Cardiac muscle cell (in vitro differentiated cells and primary cell): Measurements from ENCODE around the gene MYH9. TPM values are rescaled to one million over a fixed set of nuclear protein-coding genes. Genes with fewer than 3 reads are reported as not detected.
A peak's percentile ranks its signal among the peaks of the same experiment; 100 is the strongest.

Experiments
- DNase-seq, 2 donors: peaks; one replicate each; pipeline versions ENCODE4 v3.0.0 to v3.0.0-alpha.2; 2010 to 2017; ENCODE audit warnings: low read depth in 1 of 2, low spot score in 1 of 2
- H3K27ac ChIP-seq: fragments of 200-600 bp; sonication (generic); 2 replicates; pipeline ENCODE4 v1.5.1; 2016
- H3K27me3 ChIP-seq: fragments of 200-600 bp; sonication (generic); 2 replicates; pipeline ENCODE4 v1.6.0; 2016; ENCODE audit warnings: control low read depth
- H3K36me3 ChIP-seq: fragments of 200-600 bp; sonication (generic); 2 replicates; pipeline ENCODE4 v1.5.1; 2016; ENCODE audit warnings: control low read depth
- H3K4me1 ChIP-seq: fragments of 200-600 bp; sonication (generic); 2 replicates; pipeline ENCODE4 v1.8.1; 2017; ENCODE audit warnings: low read depth, mild to moderate bottlenecking, mixed run types
- H3K4me3 ChIP-seq: fragments of 200-600 bp; sonication (generic); 2 replicates; pipeline ENCODE4 v1.5.1; 2016; ENCODE audit warnings: mild to moderate bottlenecking
- H3K9me3 ChIP-seq: fragments of 200-600 bp; sonication (generic); 2 replicates; pipeline ENCODE4 v1.5.1; 2017; ENCODE audit warnings: low read depth, mild to moderate bottlenecking, control low read depth
- polyA plus RNA-seq: library from polyadenylated mRNA; unstranded; fragments of >200 nt; fragmentation: Nextera tagmentation; extraction: Ambion mirVana; gene quantifications from 2 replicates; pipeline ENCODE4 v1.2.1, GENCODE V29; 2016
- total RNA-seq: library from RNA; depleted of rRNA; stranded (reverse); fragments of >200 nt; gene quantifications from 2 replicates; pipeline ENCODE4 v1.2.3, GENCODE V29; 2016
- TF ChIP-seq, protein P1 (sequence below): IDR thresholded peaks from 2 replicates; pipeline ENCODE4 v1.5.1; 2012; ENCODE audit warnings: low read depth, mild to moderate bottlenecking, low read length

Gene MYH9
- total and polyA plus RNA-seq, 2 experiments from 2014 or later = 88.7 to 174 TPM

DNA sequence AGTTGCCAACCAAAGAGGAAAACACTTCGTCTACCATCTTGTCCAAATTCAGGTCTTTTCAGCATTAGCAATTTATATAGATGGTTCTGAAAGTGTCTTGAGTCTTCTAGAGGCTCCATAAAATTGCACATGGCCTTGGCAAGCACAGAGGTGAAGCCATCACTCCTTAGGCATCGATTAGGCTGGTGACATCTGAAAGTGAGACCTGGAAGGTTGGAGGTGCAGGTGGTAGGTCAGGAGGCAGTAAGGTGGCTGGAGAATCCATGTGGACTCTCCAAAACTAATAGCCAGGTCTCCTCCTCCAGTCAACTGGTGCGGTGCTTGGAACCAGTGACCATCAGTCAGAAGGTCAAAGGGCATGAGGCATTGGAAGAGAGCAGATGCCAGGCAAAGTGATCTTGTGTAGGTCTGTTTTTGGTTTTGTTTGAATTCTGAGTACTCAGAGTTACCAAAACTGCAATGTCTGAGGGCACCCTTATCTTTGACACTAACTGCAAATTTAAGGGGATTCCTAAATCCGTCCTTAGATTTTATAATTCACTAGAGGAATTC is 141.9 kb downstream of the MYH9 start:
- H3K36me3 ChIP-seq = no peaks in the 10 kb centered on the region
- TF ChIP-seq, protein P1, sequence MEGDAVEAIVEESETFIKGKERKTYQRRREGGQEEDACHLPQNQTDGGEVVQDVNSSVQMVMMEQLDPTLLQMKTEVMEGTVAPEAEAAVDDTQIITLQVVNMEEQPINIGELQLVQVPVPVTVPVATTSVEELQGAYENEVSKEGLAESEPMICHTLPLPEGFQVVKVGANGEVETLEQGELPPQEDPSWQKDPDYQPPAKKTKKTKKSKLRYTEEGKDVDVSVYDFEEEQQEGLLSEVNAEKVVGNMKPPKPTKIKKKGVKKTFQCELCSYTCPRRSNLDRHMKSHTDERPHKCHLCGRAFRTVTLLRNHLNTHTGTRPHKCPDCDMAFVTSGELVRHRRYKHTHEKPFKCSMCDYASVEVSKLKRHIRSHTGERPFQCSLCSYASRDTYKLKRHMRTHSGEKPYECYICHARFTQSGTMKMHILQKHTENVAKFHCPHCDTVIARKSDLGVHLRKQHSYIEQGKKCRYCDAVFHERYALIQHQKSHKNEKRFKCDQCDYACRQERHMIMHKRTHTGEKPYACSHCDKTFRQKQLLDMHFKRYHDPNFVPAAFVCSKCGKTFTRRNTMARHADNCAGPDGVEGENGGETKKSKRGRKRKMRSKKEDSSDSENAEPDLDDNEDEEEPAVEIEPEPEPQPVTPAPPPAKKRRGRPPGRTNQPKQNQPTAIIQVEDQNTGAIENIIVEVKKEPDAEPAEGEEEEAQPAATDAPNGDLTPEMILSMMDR = no peak
- no peak overlapping the region for H3K27ac ChIP-seq
- no peaks in the 10 kb centered on the region for H3K9me3 ChIP-seq
- no peak overlapping the region for H3K4me3 ChIP-seq
- no peaks in the 10 kb centered on the region for H3K4me1 ChIP-seq
- H3K27me3 ChIP-seq = no peaks in the 10 kb centered on the region
- no peak for DNase-seq

DNA sequence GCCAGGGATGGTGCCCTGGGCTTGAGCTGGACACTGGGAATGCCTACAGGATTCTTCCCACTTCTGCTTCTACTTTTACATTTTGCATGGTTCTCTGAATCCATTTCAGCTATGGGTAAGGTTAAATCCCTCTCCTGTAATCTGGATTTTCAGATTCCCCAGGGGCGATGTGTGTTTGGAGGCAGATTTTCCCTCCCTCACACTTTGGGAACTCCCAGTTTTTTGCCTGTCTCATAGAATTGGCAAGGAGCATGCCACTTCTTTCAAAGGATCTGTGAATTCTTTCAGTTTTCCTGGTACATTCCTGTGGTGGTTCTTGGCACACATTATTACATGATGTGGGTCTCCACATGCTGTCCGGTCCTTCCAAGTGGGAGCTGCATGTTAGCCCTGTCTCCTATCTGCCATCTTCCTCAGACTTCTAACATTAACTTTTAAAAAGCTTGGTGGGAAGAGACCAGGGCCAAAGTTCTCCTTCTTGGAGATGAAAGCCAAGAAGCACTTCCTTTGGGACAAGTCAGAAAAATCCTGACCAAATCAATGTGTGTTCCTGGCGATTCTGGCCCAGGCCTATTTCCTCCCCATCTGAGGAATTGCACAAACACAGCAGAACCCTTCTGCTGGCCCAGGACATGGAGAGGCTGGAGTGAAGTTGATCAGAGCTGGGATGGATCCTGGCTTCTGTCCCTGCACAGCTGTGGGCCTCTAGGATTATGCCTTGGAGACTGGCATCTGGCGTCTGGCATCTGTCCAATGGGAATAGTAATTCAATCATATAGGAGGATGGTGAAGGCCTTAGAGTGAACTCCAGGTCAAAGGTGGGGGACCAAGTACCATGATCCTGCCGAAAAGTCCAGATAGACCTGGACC is 143.0 kb downstream of the MYH9 start:
- Histone ChIP-seq H3K4me1 (no peaks in the 10 kb centered on the region), H3K27ac (no peak overlapping the region), H3K27me3 (no peaks in the 10 kb centered on the region), H3K36me3 (no peaks in the 10 kb centered on the region), H3K9me3 (no peaks in the 10 kb centered on the region), H3K4me3 (no peak overlapping the region)
- TF ChIP-seq, protein P1 = no peak
- DNase-seq = peak in 1 of 2 donors; percentile 91

DNA sequence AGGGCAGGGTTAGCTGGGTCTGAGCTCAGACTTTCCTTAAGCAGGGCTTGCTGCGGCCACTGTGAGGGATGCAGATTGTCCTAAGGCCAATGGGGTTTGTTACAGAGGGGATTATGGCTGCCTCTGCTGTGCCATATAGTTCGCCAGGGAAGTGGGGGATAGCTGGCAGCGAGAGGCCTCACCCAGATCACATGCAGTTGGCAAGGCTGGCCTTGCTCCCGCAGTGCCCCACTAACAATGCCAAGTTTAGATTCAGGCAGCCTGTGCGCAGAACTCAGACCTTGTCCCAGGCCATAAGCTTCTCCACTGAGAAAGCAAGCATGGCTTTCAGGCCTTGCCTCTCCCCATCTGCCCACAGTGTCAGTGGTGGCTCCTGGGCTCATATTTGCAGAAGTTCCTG is 143.8 kb downstream of the MYH9 start:
- Histone ChIP-seq H3K27me3 (no peaks in the 10 kb centered on the region), H3K27ac (no peak overlapping the region), H3K4me3 (no peak overlapping the region), H3K9me3 (no peaks in the 10 kb centered on the region), H3K4me1 (no peaks in the 10 kb centered on the region), H3K36me3 (no peaks in the 10 kb centered on the region)
- TF ChIP-seq, protein P1 = no peak
- no peak for DNase-seq

DNA sequence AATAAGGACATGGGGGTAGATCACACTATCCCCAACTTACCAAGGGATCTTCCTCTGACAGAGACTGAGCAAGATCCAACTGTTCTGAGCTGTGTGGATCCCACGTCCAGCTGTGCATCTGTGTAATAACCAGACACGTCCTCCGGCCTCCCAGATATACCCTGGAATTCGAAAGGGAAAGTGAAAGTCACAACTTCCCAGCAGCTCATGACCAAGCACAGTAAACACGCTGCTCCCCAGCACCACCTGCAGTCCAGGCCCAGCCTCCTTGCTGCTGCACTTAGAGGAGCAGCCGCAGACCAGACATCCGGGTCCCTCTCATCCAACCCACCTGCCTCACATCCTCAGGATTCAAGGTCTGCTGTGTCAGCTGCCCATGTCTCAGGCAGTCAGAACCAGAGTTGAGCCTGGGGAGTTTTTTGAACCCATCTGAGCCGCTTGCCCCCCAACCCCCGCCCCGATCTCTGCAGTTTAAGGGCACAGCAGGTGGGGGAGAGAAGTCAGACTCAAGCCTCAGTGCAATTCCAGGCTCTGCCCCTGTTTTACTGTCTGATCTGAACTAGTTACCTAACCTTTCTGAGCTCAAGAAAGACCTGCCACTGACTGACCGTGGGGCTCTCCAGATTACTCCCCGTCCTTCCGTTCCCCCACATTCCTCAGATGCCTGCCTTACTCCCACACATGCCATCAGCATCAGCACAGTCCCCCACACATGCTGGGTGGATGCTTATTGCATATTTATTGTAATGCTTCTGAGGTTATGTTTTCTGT is 148.2 kb downstream of the MYH9 start, which contains the start of gene APOL2:
Gene APOL2, minus strand, starts transcription at position 127 of the 771 bp plus-strand sequence. CDS start 6,365 bp downstream, outside the sequence.
- TF ChIP-seq, protein P1 = peak; percentile 80

DNA sequence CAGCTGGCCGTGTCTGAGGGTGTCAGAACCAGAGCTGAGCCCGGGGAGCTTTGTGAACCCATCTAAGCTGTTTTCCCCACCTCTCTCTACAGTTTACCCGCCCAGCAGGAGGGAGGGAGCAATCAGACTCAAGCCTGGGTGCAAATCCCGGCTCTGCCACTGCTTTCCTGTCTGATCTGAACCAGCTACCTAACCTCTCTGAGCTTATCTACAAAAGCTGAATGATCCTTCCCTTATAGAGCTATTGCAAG is 148.7 kb downstream of the MYH9 start:
- TF ChIP-seq, protein P1 = no peak
- no peaks in the 10 kb centered on the region for H3K4me1 ChIP-seq
- H3K4me3 ChIP-seq = peak overlapping the region; percentile 23
- H3K27me3 ChIP-seq = no peaks in the 10 kb centered on the region
- H3K36me3 ChIP-seq = no peaks in the 10 kb centered on the region
- peak overlapping the region; percentile 64 for H3K27ac ChIP-seq
- DNase-seq = no peak
- no peaks in the 10 kb centered on the region for H3K9me3 ChIP-seq

More for the DNA sequence above, 148.2 kb downstream of the MYH9 start, which contains the start of gene APOL2:
- no peaks in the 10 kb centered on the region for H3K9me3 ChIP-seq
- peak within 1 kb of the TSS; percentile 23 for H3K4me3 ChIP-seq
- H3K27me3 ChIP-seq = no peaks in the 10 kb centered on the region
- H3K4me1 ChIP-seq = no peaks in the 10 kb centered on the region
- H3K27ac ChIP-seq = peak within 1 kb of the TSS; percentile 64
- no peaks in the 10 kb centered on the region for H3K36me3 ChIP-seq
- peak; percentile 90 to 94 for DNase-seq
